ENCODE measurements around the gene ZNF423. TPM values are rescaled to one million over a fixed set of nuclear protein-coding genes. Genes with fewer than 3 reads are reported as not detected.

ZNF423 gene
- total RNA-seq, 2 donors from 2014 or later, result 12.3 to 29.3 TPM

GRCh38 chr16:49478616-49479015 lies 377.3 kb downstream of the ZNF423 start:
- intact Hi-C loops (cut with DNase I), result no loop called here
- DNase-seq (ENCODE audit: low spot score), result no peak

- peak; percentile 18 for DNase-seq (ENCODE audit: low spot score)
Measured at GRCh38 chr16:49478107-49478506, 377.8 kb downstream of the ZNF423 start.

GRCh38 chr16:49477250-49477895 lies 378.5 kb downstream of the ZNF423 start:
- no peak for DNase-seq (ENCODE audit: low spot score)
- intact Hi-C loops (cut with DNase I), result no loop called here

More at GRCh38 chr16:49478107-49478506, 377.8 kb downstream of the ZNF423 start:
- intact Hi-C loops (cut with DNase I), result no loop called here

GRCh38 chr16:49474741-49475140 lies 381.2 kb downstream of the ZNF423 start:
- intact Hi-C loops (cut with DNase I), result no loop called here
- DNase-seq (ENCODE audit: low spot score), result no peak

GRCh38 chr16:49473773-49474172 lies 382.1 kb downstream of the ZNF423 start:
- no peak for DNase-seq (ENCODE audit: low spot score)
- intact Hi-C loops (cut with DNase I), result no loop called here

- intact Hi-C loops (cut with DNase I), result no loop called here
- DNase-seq (ENCODE audit: low spot score), result no peak
Measured at GRCh38 chr16:49473131-49473530, 382.8 kb downstream of the ZNF423 start.

- intact Hi-C loops (cut with DNase I), result no loop called here
- no peak for DNase-seq (ENCODE audit: low spot score)
Measured at GRCh38 chr16:49472598-49472997, 383.3 kb downstream of the ZNF423 start.

- DNase-seq (ENCODE audit: low spot score), result no peak
- intact Hi-C loops (cut with DNase I), result no loop called here
Measured at GRCh38 chr16:49471038-49471727, 384.7 kb downstream of the ZNF423 start.

- DNase-seq (ENCODE audit: low spot score), result no peak
- intact Hi-C loops (cut with DNase I), result no loop called here
Measured at GRCh38 chr16:49470513-49470991, 385.4 kb downstream of the ZNF423 start.

GRCh38 chr16:49469930-49470451 lies 385.9 kb downstream of the ZNF423 start:
- intact Hi-C loops (cut with DNase I), result no loop called here
- no peak for DNase-seq (ENCODE audit: low spot score)

GRCh38 chr16:49469311-49469670 lies 386.6 kb downstream of the ZNF423 start:
- intact Hi-C loops (cut with DNase I), result no loop called here
- no peak for DNase-seq (ENCODE audit: low spot score)

- DNase-seq (ENCODE audit: low spot score), result no peak
- intact Hi-C loops (cut with DNase I), result no loop called here
Measured at GRCh38 chr16:49468611-49469310, 387.2 kb downstream of the ZNF423 start.

GRCh38 chr16:49467540-49468372 lies 388.2 kb downstream of the ZNF423 start:
- intact Hi-C loops (cut with DNase I), result no loop called here
- no peak for DNase-seq (ENCODE audit: low spot score)

- DNase-seq (ENCODE audit: low spot score), result no peak
- intact Hi-C loops (cut with DNase I), result no loop called here
Measured at GRCh38 chr16:49466881-49467280, 389.0 kb downstream of the ZNF423 start.

- no peak for DNase-seq (ENCODE audit: low spot score)
- intact Hi-C loops (cut with DNase I), result no loop called here
Measured at GRCh38 chr16:49466529-49466831, 389.4 kb downstream of the ZNF423 start.

GRCh38 chr16:49465661-49466528 lies 390.0 kb downstream of the ZNF423 start:
- intact Hi-C loops (cut with DNase I), result no loop called here
- no peak for DNase-seq (ENCODE audit: low spot score)

GRCh38 chr16:49464877-49465504 lies 390.9 kb downstream of the ZNF423 start:
- intact Hi-C loops (cut with DNase I), result loop anchor here in 1 of 2 donors (5.0 kb wide), 1 partner anchor 358 kb away; no protein-coding TSS in a partner anchor
- DNase-seq (ENCODE audit: low spot score), result no peak

- intact Hi-C loops (cut with DNase I), result loop anchor here in 1 of 2 donors (5.0 kb wide), 1 partner anchor 357 kb away; no protein-coding TSS in a partner anchor
- no peak for DNase-seq (ENCODE audit: low spot score)
Measured at GRCh38 chr16:49464093-49464492, 391.8 kb downstream of the ZNF423 start.

Data from posterior vena cava (tissue), 2 donors.